Fibroblast of mammary gland (primary cell): Measurements from ENCODE around the gene MAGT1.

Experiments
- DNase-seq: peaks from one replicate; pipeline ENCODE4 v3.0.0-alpha.2; 2010; ENCODE audit warnings: low read depth
- H3K4me3 ChIP-seq: 2 replicates; pipeline ENCODE4 v1.5.1; 2011; ENCODE audit warnings: low read depth, mild to moderate bottlenecking, low read length, moderate library complexity; ENCODE audit not compliant: control insufficient read depth
- TF ChIP-seq, protein P1 (sequence below): conservative IDR thresholded peaks from 2 replicates; pipeline ENCODE4 v1.5.1; 2011; ENCODE audit warnings: low read depth, low read length, inconsistent platforms; ENCODE audit not compliant: control insufficient read depth, insufficient read depth

MAGT1 gene

DNA sequence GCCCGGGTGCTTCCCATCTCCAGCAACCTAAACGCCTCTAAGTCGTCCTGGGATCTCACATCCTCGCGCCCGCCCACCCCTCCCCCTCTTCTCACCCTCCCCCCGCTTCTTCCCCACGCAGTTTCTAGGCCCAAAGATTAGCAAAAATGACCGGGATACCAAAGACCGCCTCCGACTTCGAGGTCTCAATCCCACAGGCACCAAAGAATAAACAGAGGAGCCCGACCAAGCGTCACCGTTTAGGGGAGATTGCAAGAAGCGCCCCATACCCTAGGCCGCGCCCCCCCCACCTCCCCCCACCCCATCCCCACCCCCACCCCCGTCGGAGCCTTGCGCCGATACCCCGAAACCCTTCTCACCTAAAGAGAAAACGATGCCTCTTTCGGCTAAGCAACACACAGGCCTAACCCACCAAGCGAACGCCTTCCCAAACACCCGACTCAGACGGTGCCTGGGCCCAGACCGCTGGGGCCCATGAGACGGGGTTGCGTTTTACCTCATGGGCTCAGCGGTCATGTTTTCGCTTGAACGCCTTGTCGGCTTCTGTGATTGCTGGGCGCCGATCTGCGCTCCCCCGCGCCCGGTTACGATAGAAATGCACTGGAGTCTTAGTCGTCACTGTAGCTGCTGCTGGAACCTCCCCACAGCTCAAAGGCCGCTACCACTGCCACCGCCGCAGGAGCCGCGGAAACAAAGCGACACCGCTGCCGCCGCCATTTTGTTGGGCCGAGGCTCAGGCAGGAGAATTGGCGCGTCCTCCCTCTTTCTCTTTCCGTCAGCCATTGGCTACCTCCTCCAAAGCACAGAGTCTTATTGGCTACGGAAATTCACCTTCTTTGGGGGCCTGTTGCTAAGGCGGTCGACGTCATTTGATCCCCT lies 109.5 kb downstream of the MAGT1 start, which contains the start of gene ATRX:
Gene ATRX (minus strand): TSS at position 731 of the 879 bp plus-strand sequence. CDS start 215 bp downstream, at position 516.
- peak within 1 kb of the TSS; percentile 70 for H3K4me3 ChIP-seq
- TF ChIP-seq, protein P1, sequence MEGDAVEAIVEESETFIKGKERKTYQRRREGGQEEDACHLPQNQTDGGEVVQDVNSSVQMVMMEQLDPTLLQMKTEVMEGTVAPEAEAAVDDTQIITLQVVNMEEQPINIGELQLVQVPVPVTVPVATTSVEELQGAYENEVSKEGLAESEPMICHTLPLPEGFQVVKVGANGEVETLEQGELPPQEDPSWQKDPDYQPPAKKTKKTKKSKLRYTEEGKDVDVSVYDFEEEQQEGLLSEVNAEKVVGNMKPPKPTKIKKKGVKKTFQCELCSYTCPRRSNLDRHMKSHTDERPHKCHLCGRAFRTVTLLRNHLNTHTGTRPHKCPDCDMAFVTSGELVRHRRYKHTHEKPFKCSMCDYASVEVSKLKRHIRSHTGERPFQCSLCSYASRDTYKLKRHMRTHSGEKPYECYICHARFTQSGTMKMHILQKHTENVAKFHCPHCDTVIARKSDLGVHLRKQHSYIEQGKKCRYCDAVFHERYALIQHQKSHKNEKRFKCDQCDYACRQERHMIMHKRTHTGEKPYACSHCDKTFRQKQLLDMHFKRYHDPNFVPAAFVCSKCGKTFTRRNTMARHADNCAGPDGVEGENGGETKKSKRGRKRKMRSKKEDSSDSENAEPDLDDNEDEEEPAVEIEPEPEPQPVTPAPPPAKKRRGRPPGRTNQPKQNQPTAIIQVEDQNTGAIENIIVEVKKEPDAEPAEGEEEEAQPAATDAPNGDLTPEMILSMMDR: no peak
- DNase-seq: peak; percentile 77

DNA sequence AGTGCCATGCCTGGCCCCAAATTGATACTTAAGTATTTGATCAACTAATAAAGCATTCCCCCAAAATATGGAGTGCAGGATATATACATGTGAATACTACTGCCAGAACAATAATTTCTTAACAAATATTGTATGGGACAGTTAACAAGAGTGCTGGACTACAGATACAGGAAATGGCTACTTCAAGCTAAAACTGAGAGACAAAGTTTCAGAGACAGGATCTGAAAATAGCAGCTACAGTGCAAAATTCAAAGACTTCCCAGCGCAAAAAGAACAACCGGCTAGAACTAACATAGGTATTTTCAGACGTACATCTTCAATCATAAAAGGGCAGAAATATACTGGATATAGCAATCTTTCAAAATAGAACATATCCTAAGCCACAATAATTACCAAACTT lies 115.5 kb downstream of the MAGT1 start:
- no peak for DNase-seq
- no peak overlapping the region for H3K4me3 ChIP-seq
- TF ChIP-seq, protein P1: no peak

DNA sequence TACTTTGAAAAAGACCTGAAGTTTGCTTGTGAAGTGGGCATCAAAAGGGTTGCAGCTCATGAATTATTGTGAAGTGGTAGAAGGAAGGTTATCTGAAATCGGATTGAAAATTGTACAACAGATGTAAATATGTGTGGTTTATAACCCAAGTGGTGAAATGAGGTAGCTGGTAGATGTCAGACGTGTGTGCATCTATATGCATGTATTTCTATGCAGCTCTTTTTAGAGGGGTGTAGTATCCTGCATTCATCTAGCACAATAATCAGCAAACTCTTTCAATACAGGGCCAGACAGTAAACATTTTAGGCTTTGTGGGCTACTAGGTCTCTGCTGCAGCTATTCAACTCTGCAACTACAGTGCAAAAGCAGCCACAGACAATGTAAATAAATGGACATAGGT lies 118.6 kb downstream of the MAGT1 start:
- H3K4me3 ChIP-seq: no peak overlapping the region
- TF ChIP-seq, protein P1: no peak
- DNase-seq: no peak
